ENCODE data around the gene PLA2G4D.

PLA2G4D gene, protein sequence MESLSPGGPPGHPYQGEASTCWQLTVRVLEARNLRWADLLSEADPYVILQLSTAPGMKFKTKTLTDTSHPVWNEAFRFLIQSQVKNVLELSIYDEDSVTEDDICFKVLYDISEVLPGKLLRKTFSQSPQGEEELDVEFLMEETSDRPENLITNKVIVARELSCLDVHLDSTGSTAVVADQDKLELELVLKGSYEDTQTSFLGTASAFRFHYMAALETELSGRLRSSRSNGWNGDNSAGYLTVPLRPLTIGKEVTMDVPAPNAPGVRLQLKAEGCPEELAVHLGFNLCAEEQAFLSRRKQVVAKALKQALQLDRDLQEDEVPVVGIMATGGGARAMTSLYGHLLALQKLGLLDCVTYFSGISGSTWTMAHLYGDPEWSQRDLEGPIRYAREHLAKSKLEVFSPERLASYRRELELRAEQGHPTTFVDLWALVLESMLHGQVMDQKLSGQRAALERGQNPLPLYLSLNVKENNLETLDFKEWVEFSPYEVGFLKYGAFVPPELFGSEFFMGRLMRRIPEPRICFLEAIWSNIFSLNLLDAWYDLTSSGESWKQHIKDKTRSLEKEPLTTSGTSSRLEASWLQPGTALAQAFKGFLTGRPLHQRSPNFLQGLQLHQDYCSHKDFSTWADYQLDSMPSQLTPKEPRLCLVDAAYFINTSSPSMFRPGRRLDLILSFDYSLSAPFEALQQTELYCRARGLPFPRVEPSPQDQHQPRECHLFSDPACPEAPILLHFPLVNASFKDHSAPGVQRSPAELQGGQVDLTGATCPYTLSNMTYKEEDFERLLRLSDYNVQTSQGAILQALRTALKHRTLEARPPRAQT

GRCh38 chr15:42094512-42094963, at the start of gene PLA2G4D:
TSS of gene PLA2G4D (minus strand) at chr15:42094562. CDS start at chr15:42094459, 103 bp downstream.
- DNase-seq (ENCODE audit: low read depth) = no peak

DNA sequence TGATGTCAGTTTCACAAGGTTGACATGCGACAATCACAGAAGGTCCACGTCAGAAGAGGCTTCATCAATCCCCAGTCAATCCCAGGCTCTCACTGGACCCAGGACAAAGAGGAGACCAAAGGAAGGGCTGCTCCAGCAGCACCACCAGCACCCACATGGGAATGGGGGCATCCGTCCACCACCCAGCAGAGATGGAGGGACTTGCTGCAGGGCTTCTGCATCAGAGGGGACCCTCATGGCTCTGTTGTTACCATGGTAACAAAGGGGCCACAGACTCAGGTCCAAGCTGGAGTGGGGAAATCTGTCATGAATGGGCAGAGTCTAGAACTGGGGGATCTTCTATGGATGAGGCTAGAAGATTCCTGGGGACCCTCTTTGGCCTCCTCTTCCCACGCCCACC, 49.0 kb upstream of the PLA2G4D start:
- DNase-seq (ENCODE audit: low read depth) = no peak

GRCh38 chr15:42141795-42142667, 47.7 kb upstream of the PLA2G4D start:
- DNase-seq (ENCODE audit: low read depth) = no peak

DNA sequence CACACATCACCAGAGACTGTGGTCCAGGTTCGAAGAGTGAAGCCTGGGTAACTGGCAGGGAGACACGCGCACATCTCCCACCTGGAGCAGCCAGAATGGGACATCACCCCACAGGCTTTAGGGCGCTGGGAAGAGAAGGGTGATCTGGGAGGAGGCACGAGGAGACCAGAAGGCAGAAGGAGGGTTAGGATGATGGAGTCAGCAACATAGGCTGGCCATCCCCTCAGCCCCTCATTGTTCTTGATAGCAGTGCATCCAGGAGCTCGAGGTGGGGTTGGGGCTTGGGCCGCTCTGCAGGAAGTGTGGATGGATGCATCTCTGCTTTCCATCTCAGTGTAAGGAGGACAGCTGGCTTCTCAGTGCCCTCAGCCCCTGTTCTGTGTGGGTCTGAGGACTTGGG, 46.9 kb upstream of the PLA2G4D start:
- no peak for DNase-seq (ENCODE audit: low read depth)

DNA sequence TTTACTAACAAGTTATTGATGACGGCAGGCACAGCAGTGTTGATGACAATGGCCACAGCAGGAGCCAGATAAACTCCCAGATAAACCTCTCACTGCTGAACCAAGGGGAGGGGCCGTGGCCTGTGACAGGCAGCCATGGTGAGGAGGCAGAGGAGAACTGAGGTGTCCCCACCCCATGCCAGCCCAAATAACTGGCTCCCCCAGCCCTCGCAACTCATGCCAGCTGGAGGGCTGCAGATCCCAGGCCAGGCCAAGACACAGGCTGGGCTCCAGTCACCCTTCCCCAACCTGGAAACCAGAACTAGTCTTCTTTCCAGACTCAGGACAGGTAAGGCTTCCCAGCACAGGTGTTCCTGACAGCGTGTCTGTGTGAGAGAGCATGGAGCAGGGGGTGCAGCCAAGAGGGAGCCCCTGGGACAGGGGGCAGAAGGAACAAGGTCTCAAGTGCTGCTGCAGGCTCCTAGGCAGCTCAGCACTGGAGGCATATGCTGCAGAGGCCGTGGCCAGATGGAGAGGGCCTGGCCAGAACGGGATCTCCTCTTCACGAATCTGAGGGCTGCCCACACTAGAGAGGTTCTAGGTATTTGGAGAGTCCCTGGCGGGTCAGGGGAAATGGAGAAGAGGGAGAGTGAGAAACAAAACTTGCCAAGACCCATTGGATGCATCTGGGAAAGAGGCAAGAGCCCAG, 46.2 kb upstream of the PLA2G4D start:
- no peak for DNase-seq (ENCODE audit: low read depth)

- no peak for DNase-seq (ENCODE audit: low read depth)
These were observed 45.2 kb upstream of the PLA2G4D start for GRCh38 chr15:42139596-42139995.

- DNase-seq (ENCODE audit: low read depth) = no peak
These were observed 44.6 kb upstream of the PLA2G4D start for GRCh38 chr15:42138968-42139386.

GRCh38 chr15:42138411-42138810, 44.0 kb upstream of the PLA2G4D start:
- no peak for DNase-seq (ENCODE audit: low read depth)

DNA sequence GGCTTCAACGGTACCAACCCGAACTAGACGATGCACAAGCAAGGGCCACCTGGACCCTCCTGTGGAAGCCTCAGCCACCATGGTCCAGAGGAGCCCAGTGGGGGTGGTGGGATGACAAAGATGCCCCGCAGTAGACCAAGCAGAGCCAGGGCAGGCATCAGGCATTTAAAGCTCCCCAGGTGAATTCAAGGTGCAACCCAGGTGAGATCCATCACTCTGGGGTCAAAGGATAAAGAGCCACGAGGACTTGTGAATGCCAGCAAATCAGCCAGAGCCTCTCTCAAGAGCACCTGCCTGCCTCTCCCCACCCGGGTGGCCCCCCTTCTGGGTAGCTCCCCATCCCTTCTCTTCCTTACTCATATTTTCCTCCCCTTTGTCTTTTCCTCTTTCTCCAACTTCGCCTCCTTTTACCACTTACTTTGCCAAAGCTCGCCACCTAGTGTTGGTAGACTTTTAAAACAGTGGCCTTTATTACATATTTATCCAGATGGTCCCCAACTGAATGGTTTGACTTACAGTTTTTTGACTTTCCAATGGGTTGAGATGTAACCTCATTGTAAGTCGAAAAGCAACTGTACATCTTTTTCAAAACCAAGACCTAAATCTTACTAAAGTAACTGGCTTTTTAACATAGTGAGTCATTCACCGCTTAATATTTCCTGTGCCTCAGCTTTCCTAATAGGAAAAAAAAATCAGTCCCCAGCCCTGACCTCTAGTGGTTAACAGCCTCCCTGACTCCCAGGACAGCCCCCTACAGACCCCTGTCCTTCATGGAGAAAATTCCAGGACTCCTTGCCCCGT, 43.3 kb upstream of the PLA2G4D start:
- DNase-seq (ENCODE audit: low read depth) = peak; percentile 24

DNA sequence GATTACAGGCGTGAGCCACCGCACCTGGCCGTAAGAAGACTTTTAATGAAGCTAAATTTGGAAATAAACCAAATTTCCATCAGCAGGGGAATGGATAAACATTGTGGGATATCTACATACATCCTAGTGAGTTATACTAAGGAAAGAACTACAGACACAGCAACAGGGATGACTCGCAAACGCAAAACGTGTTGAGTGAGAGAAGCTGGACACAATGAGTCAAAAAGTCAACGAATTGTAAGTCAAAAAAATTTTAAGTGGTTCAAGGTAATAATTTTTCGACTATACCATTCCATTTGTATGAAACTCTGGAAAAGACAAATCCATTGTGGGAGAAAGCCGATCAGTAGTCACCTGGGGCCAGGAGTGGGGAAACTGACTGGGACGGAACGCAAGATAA, 42.2 kb upstream of the PLA2G4D start:
- no peak for DNase-seq (ENCODE audit: low read depth)

DNA sequence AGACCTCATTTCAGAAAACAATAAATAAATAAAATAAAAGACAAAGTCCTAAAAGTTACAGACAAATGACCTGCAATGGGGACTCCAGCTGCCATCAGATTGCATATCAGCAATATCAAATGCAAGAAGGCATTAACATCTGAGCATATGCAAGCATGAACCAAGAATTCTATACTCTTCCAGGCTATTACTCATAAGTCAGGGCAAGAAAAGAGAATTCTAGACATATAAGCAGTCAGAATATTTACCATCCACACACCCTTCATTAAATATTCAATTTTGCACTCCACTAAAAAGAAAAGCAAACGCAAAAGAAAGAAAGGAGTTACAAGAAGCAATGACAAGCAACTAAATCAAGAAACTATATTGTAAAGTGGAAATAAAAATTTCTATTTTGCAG, 41.0 kb upstream of the PLA2G4D start:
- DNase-seq (ENCODE audit: low read depth) = no peak

DNA sequence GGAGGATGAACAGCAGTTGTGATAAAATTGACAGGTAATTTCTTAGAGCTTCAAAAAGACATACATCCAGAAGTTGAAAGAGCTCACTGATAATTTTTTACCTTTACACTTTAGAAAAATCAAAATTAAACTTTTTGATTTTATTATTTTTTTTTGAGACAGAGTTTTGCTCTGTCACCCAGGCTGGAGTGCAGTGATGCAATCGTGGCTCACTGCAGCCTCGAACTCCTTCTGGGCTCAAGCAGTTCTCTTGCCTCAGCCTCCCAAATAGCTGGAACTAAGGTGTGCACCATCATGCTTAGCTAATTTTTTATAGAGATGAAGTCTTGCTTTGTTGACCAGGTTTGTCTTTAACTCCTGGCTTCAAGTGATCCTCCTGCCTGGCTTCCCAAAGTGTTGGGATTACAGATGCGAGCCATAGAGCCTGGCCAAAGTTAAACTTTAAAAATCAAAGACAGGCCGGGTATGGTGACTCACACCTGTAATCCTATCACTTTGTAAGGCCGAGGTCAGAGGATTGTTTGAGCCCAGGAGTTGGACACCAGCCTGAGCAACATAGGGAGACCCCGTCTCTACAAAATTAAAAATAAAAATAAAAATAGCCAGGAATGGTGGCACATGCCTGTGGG, 40.4 kb upstream of the PLA2G4D start:
- no peak for DNase-seq (ENCODE audit: low read depth)

DNA sequence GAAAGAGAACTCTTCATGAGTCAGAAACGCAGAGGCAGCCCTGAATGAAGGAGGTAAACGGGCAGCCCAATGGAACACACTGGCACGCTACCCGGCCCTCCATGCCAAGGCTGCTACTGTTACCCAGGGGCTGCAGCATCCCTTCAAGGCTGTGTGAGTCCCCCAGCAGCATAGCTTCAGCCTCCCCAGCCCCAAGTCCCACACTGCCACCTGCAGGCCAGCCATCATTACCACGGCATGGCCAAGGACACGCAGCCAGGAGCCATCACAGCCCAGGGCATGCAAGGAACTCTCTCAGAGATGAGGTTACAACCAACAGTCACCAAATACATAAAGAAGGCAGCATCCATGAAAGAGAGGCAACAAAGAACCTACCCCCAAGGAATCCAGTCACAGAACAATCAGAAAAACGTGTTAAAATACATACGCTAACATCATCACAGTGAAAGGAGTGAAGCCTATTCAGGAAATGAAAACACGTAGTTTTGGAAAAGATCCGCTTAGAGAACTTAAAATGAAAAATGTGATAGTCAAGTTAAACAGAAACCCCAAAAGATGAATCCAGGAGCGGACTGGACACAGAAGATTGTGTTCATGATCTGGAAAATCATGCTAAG, 39.6 kb upstream of the PLA2G4D start:
- DNase-seq (ENCODE audit: low read depth) = peak; percentile 10

DNA sequence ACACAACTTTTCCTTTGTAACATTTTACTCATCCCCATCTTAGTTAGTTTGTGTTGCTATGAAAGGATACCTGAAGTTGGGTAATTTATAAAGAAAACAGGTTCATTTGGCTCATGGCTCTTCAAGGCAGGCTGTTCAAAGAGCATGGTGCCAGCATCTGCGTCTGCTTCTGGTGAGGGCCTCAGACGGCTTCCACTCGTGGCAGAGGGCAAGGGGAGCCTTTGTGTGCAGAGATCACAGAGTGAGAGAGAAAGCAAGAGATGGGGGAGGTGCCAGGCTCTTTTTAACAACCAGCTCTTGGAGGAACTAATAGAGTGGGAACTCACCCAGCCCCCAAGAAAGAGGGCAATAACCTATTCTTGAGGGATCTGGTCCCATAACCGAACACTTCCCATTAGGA, 39.0 kb upstream of the PLA2G4D start:
- no peak for DNase-seq (ENCODE audit: low read depth)

- DNase-seq (ENCODE audit: low read depth) = no peak
These were observed 37.8 kb upstream of the PLA2G4D start for GRCh38 chr15:42131826-42132806.

DNA sequence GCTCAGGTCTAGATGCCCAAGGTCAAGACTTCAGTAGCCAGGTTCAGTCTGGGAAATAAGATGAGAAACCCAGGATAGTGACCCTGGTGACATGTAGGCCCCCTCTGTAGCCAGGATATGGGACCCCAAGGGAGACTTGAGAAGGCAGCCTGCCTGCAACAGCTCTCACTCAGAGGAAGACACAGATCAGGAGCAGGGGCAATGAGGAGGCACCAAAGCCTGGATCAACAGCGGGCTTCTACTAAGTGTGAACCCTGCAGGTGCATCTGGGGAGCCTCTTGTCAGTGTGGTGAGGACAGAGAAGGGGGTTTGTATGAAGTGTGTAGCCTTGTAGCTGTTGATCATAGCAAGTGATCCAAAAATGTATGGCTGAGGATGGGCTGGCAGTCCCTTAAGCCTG, 36.6 kb upstream of the PLA2G4D start:
- no peak for DNase-seq (ENCODE audit: low read depth)

- no peak for DNase-seq (ENCODE audit: low read depth)
These were observed 36.1 kb upstream of the PLA2G4D start for GRCh38 chr15:42130246-42130986.

GRCh38 chr15:42129364-42129763, 35.0 kb upstream of the PLA2G4D start:
- no peak for DNase-seq (ENCODE audit: low read depth)
